Measurements from ENCODE around the gene SALL4.

Gene SALL4

GRCh38 chr20:51840865-51841264 lies 38.5 kb upstream of the SALL4 start:
- ATAC-seq, result no peak
- TF ChIP-seq TCF4 (CRISPR knock-in tag; IDR thresholded peaks at IDR 0.05; ENCODE audit: borderline replicate concordance), result no peak
- TF ChIP-seq PPARA (CRISPR knock-in tag; IDR thresholded peaks at IDR 0.05; ENCODE audit: borderline replicate concordance), result no peak
- TF ChIP-seq RARB (CRISPR knock-in tag; IDR thresholded peaks at IDR 0.05), result no peak
- TF ChIP-seq ZNF8 (CRISPR knock-in tag; IDR thresholded peaks at IDR 0.05), result no peak
- TF ChIP-seq ZNF70 (CRISPR knock-in tag; IDR thresholded peaks at IDR 0.05), result no peak
- TF ChIP-seq ISL1 (CRISPR knock-in tag; IDR thresholded peaks at IDR 0.05), result no peak
- no peak for TF ChIP-seq PATZ1 (CRISPR knock-in tag; IDR thresholded peaks at IDR 0.05; ENCODE audit: borderline replicate concordance)
- TF ChIP-seq BACH2 (CRISPR knock-in tag; IDR thresholded peaks at IDR 0.05; ENCODE audit: borderline replicate concordance), result no peak
- TF ChIP-seq TSHZ2 (CRISPR knock-in tag; IDR thresholded peaks at IDR 0.05), result no peak

GRCh38 chr20:51837876-51838420 lies 35.6 kb upstream of the SALL4 start:
- TF ChIP-seq OSR1 (CRISPR knock-in tag; IDR thresholded peaks at IDR 0.05) (no peak), ZNF70 (CRISPR knock-in tag; IDR thresholded peaks at IDR 0.05) (no peak), RARB (CRISPR knock-in tag; IDR thresholded peaks at IDR 0.05) (no peak), PPARA (CRISPR knock-in tag; IDR thresholded peaks at IDR 0.05; ENCODE audit: borderline replicate concordance) (no peak), TOX (CRISPR knock-in tag; IDR thresholded peaks at IDR 0.05; ENCODE audit: borderline replicate concordance) (no peak), ZNF8 (CRISPR knock-in tag; IDR thresholded peaks at IDR 0.05) (no peak), CSDC2 (CRISPR knock-in tag; IDR thresholded peaks at IDR 0.05) (no peak), ZNF565 (CRISPR knock-in tag; conservative IDR thresholded peaks at IDR 0.05; ENCODE audit: low read depth) (no peak), PATZ1 (CRISPR knock-in tag; IDR thresholded peaks at IDR 0.05; ENCODE audit: borderline replicate concordance) (no peak)
- no peak for ATAC-seq

- ATAC-seq, result no peak
- TF ChIP-seq ARNTL (CRISPR knock-in tag; IDR thresholded peaks at IDR 0.05; ENCODE audit: borderline replicate concordance, low read depth) (no peak), ZNF565 (CRISPR knock-in tag; conservative IDR thresholded peaks at IDR 0.05; ENCODE audit: low read depth) (no peak), OSR1 (CRISPR knock-in tag; IDR thresholded peaks at IDR 0.05) (no peak), ZFP30 (CRISPR knock-in tag; IDR thresholded peaks at IDR 0.05) (no peak), POU6F1 (CRISPR knock-in tag; IDR thresholded peaks at IDR 0.05; ENCODE audit: borderline replicate concordance, low read depth) (no peak), ZC3H10 (CRISPR knock-in tag; IDR thresholded peaks at IDR 0.05) (no peak), RARB (CRISPR knock-in tag; IDR thresholded peaks at IDR 0.05) (no peak)
Measured at GRCh38 chr20:51837436-51837835, 35.1 kb upstream of the SALL4 start.

GRCh38 chr20:51833326-51833725 lies 31.0 kb upstream of the SALL4 start:
- TF ChIP-seq ESRRG (CRISPR knock-in tag; IDR thresholded peaks at IDR 0.05) (no peak), BACH2 (CRISPR knock-in tag; IDR thresholded peaks at IDR 0.05; ENCODE audit: borderline replicate concordance) (no peak)
- no peak for ATAC-seq

GRCh38 chr20:51832276-51832675 lies 30.0 kb upstream of the SALL4 start:
- no peak for ATAC-seq
- no peak for TF ChIP-seq ZNF8 (CRISPR knock-in tag; IDR thresholded peaks at IDR 0.05)
- no peak for TF ChIP-seq ZFP3 (CRISPR knock-in tag; IDR thresholded peaks at IDR 0.05)
- no peak for TF ChIP-seq CSRNP3 (CRISPR knock-in tag; IDR thresholded peaks at IDR 0.05)

All from SK-N-SH treated with all-trans-retinoic acid at 6 μM for 48 hours (cell line).